ENCODE results near the gene SYT7. TPM values are rescaled to one million over a fixed set of nuclear protein-coding genes. Genes with fewer than 3 reads are reported as not detected.

Gene SYT7
- total and polyA plus RNA-seq, 10 donors: 0.14 to 5.3 (median 2.3) TPM

DNA sequence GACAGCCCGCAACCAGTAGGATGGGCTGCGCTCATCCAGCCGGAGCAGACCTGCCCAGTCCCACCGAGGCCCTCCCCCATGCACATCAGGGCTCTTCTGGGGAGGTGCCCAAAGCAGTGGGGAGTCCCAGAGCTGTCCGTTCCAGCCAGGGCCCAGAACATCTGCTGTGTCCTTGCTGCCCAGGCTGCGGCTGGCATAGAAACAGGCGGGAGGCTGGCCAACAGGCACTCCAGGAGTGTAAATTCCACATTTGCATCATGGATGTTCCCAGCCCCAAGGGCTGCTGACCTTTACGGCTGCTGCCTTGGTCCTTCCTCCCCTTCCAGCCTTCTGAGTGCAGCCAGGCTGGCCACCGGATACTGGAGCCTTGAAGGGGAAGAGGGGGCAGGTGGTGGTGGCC lies 30.0 kb upstream of the SYT7 start:
- 65 to 91% (median 75%) methylated on average over 7 to 9 of the region's 9 CpGs for WGBS, 5 donors
- H3K27ac ChIP-seq: no peak overlapping the region
- TF ChIP-seq POLR2AphosphoS5 (IDR thresholded peaks at IDR 0.05) (no peak), POLR2A (IDR thresholded peaks at IDR 0.05) (no peak)
- TF ChIP-seq, protein P1, sequence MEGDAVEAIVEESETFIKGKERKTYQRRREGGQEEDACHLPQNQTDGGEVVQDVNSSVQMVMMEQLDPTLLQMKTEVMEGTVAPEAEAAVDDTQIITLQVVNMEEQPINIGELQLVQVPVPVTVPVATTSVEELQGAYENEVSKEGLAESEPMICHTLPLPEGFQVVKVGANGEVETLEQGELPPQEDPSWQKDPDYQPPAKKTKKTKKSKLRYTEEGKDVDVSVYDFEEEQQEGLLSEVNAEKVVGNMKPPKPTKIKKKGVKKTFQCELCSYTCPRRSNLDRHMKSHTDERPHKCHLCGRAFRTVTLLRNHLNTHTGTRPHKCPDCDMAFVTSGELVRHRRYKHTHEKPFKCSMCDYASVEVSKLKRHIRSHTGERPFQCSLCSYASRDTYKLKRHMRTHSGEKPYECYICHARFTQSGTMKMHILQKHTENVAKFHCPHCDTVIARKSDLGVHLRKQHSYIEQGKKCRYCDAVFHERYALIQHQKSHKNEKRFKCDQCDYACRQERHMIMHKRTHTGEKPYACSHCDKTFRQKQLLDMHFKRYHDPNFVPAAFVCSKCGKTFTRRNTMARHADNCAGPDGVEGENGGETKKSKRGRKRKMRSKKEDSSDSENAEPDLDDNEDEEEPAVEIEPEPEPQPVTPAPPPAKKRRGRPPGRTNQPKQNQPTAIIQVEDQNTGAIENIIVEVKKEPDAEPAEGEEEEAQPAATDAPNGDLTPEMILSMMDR (IDR thresholded peaks at IDR 0.05 in 8 of 11, conservative IDR thresholded peaks at IDR 0.05 in 3 of 11): no peak

DNA sequence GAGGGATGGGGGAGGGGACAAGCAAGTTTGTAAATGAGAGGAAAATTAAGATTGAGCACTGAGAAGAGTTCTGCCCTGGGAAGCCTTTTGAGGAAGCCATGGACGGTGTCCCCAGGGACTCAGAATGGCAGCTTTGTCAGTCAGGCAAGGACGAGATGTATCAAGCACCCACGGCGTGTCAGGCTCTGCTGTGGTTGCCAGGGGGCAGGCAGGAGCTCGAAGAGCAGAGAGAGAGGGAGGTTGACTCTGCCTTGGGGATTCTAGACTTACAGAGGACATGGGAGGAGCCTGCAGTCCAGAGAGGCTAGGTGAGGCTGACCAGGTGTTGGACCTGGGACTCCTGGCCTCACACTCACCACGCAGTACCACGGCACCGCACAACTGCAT lies 29.1 kb upstream of the SYT7 start:
- Histone ChIP-seq H3K36me3 (no peaks in the 10 kb centered on the region), H3K27me3 (replicated peaks in 1 of 7) (peaks cover 0 to 56% (median 5%) of the 10 kb centered on the region in 7 donors), H3K4me1 (no peaks in the 10 kb centered on the region), H3K9me3 (no peaks in the 10 kb centered on the region), H3K4me3 (no peak overlapping the region), H3K27ac (no peak overlapping the region)
- intact Hi-C loops (cut with DNase I; ENCODE audit: low total_unique reads): no loop called here
- 37 to 53% (median 44%) methylated on average over 8 of the region's 8 CpGs for WGBS, 5 donors
- no peak for TF ChIP-seq POLR2AphosphoS5 (IDR thresholded peaks at IDR 0.05)
- TF ChIP-seq, protein P1 (IDR thresholded peaks at IDR 0.05 in 8 of 11, conservative IDR thresholded peaks at IDR 0.05 in 3 of 11): no peak
- TF ChIP-seq POLR2A (IDR thresholded peaks at IDR 0.05): no peak
- no peak for DNase-seq

More for the DNA sequence above, 30.0 kb upstream of the SYT7 start:
- no peaks in the 10 kb centered on the region for H3K4me1 ChIP-seq
- no peak overlapping the region for H3K4me3 ChIP-seq
- H3K27me3 ChIP-seq (replicated peaks in 1 of 7): peaks cover 0 to 56% (median 5%) of the 10 kb centered on the region in 7 donors
- H3K36me3 ChIP-seq: no peaks in the 10 kb centered on the region
- no peak for DNase-seq
- H3K9me3 ChIP-seq: no peaks in the 10 kb centered on the region
- intact Hi-C loops (cut with DNase I; ENCODE audit: low total_unique reads): no loop called here

DNA sequence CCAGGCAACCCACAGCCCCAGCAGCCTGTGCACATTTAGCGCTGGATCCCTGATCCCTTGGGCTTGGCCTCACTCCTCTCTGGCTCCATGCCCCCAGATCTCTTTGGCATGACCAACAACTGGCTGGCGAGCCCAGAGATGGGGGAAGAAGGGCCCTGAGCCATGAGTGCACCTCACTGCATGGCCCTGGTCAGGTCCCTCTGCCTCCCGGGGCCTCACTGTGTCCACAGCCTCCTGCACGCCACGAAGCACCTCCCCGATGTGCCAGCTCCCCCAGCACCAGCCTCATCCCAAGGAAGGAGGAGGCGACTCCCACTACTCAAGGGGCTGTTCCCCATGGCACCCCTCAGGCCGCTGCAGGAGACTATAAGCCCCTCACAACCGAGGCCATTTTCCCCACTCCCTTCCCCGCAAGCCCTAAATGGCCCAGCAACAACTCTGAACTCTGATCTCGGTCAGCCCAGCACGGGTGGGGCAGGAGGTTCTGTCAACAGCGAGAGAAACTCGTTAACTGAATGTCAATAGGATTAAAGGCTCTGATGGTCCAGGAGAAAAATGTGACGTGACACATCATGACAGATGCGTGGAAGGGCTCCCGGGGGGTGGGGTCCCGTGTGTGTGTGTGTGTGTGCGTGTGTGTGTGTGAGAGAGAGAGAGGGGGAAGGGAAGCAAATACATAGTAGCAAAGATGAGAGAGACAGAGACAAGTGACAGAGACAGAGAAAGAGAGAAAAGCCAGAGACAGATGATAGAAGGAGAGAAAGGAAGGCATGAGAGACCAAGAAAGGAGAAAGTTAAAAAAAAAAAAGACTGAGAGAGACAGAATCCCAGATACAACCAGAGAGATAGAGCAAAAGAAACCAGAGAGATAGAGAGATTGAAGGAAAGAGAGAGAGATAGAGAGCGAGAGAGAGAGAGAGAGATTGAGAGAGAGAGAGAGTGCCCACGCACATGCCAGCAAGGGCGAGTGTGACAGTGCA lies 28.4 kb upstream of the SYT7 start:
- 56 to 67% (median 66%) methylated on average over 22 of the region's 22 CpGs for WGBS, 5 donors
- H3K4me3 ChIP-seq: no peak overlapping the region
- no peaks in the 10 kb centered on the region for H3K4me1 ChIP-seq
- H3K36me3 ChIP-seq: no peaks in the 10 kb centered on the region
- H3K9me3 ChIP-seq: no peaks in the 10 kb centered on the region
- peaks cover 0 to 63% (median 5%) of the 10 kb centered on the region in 7 donors for H3K27me3 ChIP-seq (replicated peaks in 1 of 7)
- no peak for TF ChIP-seq POLR2AphosphoS5 (IDR thresholded peaks at IDR 0.05)
- TF ChIP-seq POLR2A (IDR thresholded peaks at IDR 0.05): no peak
- TF ChIP-seq, protein P1 (IDR thresholded peaks at IDR 0.05 in 8 of 11, conservative IDR thresholded peaks at IDR 0.05 in 3 of 11): no peak
- intact Hi-C loops (cut with DNase I; ENCODE audit: low total_unique reads): no loop called here
- H3K27ac ChIP-seq: no peak overlapping the region
- no peak for DNase-seq

DNA sequence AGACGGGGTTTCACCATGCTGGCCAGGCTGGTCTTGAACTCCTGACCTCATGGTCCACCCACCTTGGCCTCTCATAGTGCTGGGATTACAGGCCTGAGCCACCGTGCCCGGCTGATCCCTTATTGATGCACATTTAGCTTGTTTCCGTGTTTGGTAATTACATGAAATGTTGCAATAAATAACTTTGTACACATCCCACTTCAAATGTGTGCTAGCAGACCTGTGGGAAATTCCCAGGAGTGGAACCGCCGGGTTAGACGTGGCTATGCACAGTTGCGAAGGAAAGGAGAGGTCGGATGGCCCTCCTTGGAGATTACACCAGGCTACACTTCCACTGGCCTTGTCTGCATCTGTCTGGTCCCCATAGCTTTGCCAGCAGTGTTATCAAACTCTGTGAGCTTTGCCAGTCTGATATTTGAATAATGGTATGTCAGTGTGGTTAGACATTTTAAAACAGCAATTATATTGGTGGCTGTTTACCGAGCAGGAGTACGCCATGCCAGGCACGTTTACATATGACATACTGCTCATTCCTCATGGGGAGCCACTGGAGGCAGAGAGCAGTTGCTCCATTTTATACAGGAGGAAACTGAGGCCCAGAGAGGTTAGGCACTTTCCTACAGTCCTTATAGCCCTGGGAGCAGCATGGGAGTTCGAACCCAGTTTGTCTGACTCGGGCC lies 27.2 kb upstream of the SYT7 start:
- intact Hi-C loops (cut with DNase I; ENCODE audit: low total_unique reads): no loop called here
- H3K9me3 ChIP-seq: no peaks in the 10 kb centered on the region
- TF ChIP-seq, protein P1 (IDR thresholded peaks at IDR 0.05 in 8 of 11, conservative IDR thresholded peaks at IDR 0.05 in 3 of 11): no peak
- TF ChIP-seq POLR2A (IDR thresholded peaks at IDR 0.05) (no peak), POLR2AphosphoS5 (IDR thresholded peaks at IDR 0.05) (no peak)
- no peak overlapping the region for H3K4me3 ChIP-seq
- WGBS, 5 donors: 73 to 90% (median 87%) methylated on average over 13 to 14 of the region's 14 CpGs
- H3K4me1 ChIP-seq: no peaks in the 10 kb centered on the region
- H3K36me3 ChIP-seq: no peaks in the 10 kb centered on the region
- no peak for DNase-seq
- H3K27ac ChIP-seq: no peak overlapping the region
- H3K27me3 ChIP-seq (replicated peaks in 1 of 7): peaks cover 0 to 62% (median 5%) of the 10 kb centered on the region in 7 donors

Data from spleen (tissue), 11 donors.